NCI-H774 (cell line): ENCODE results near the gene KRTAP4-12.
A peak's percentile ranks its signal among the peaks of the same experiment; 100 is the strongest.
"Not testable (repeated sequence)": the region's sequence is repeated elsewhere in the genome, so short reads cannot be mapped to it uniquely, and the experiment has no call there.

ENCODE experiments used
- DNase-seq: peaks from one replicate; lab custom pipeline; 2025; lab: John Stamatoyannopoulos, UW

KRTAP4-12 gene

GRCh38 chr17:41123991-41124371 is at the start of gene KRTAP4-12:
TSS of gene KRTAP4-12 (minus strand) at chr17:41124182. CDS start at chr17:41124122, 60 bp downstream.
- not testable (repeated sequence) for DNase-seq

GRCh38 chr17:41171886-41172285 is 47.9 kb upstream of the KRTAP4-12 start:
- DNase-seq = no peak

GRCh38 chr17:41168121-41168520 is 44.1 kb upstream of the KRTAP4-12 start, which contains the start of gene KRTAP4-3:
TSS of gene KRTAP4-3 (minus strand) at chr17:41168221. CDS start at chr17:41168172, 49 bp downstream.
- no peak for DNase-seq

GRCh38 chr17:41167561-41167960 is 43.6 kb upstream of the KRTAP4-12 start:
- peak; percentile 74 for DNase-seq

GRCh38 chr17:41163828-41164227 is 39.8 kb upstream of the KRTAP4-12 start:
- DNase-seq = no peak

GRCh38 chr17:41160648-41161047 is 36.7 kb upstream of the KRTAP4-12 start, which contains the start of gene KRTAP4-4:
TSS of gene KRTAP4-4 (minus strand) at chr17:41160748. CDS start at chr17:41160691, 57 bp downstream.
- DNase-seq = no peak

- DNase-seq = not testable (repeated sequence)
Observed at GRCh38 chr17:41160190-41160589, 36.2 kb upstream of the KRTAP4-12 start.

GRCh38 chr17:41153856-41154255 is 29.9 kb upstream of the KRTAP4-12 start:
- no peak for DNase-seq

- DNase-seq = no peak
Observed at GRCh38 chr17:41151525-41151924, 27.5 kb upstream of the KRTAP4-12 start.

GRCh38 chr17:41150026-41150425 is 26.0 kb upstream of the KRTAP4-12 start:
- DNase-seq = no peak

GRCh38 chr17:41149652-41149985 is 25.6 kb upstream of the KRTAP4-12 start, which contains the start of gene KRTAP4-5:
TSS of gene KRTAP4-5 (minus strand) at chr17:41149825. CDS start at chr17:41149767, 58 bp downstream.
- no peak for DNase-seq

GRCh38 chr17:41148971-41149651 is 25.1 kb upstream of the KRTAP4-12 start:
- DNase-seq = not testable (repeated sequence)

GRCh38 chr17:41147531-41148204 is 23.7 kb upstream of the KRTAP4-12 start:
- no peak for DNase-seq

- no peak for DNase-seq
Observed at GRCh38 chr17:41145261-41145660, 21.3 kb upstream of the KRTAP4-12 start.

GRCh38 chr17:41144846-41145245 is 20.9 kb upstream of the KRTAP4-12 start:
- no peak for DNase-seq

GRCh38 chr17:41141361-41141760 is 17.4 kb upstream of the KRTAP4-12 start:
- no peak for DNase-seq

GRCh38 chr17:41140360-41141131 is 16.6 kb upstream of the KRTAP4-12 start, which contains the start of gene KRTAP4-6:
TSS of gene KRTAP4-6 (minus strand) at chr17:41140544. CDS start at chr17:41140487, 57 bp downstream.
- no peak for DNase-seq

GRCh38 chr17:41139865-41140264 is 15.9 kb upstream of the KRTAP4-12 start:
- not testable (repeated sequence) for DNase-seq

- no peak for DNase-seq
Observed at GRCh38 chr17:41133880-41134735, 10.1 kb upstream of the KRTAP4-12 start.

- DNase-seq = no peak
Observed at GRCh38 chr17:41131979-41132378, 8.0 kb upstream of the KRTAP4-12 start.

GRCh38 chr17:41127371-41127770 is 3.4 kb upstream of the KRTAP4-12 start:
- DNase-seq = no peak
